ENCODE measurements around the gene SCN10A. TPM values are rescaled to one million over a fixed set of nuclear protein-coding genes. Genes with fewer than 3 reads are reported as not detected.

SCN10A gene
- total RNA-seq, 4 donors from 2014 or later: not detected

- Histone ChIP-seq H3K4me3 (no peak overlapping the region), H3K27ac (no peak overlapping the region), H3K4me1 (no peaks in the 10 kb centered on the region), H3K9me3 (no peaks in the 10 kb centered on the region), H3K36me3 (no peaks in the 10 kb centered on the region), H3K27me3 (no peaks in the 10 kb centered on the region)
- WGBS, 2 donors: 35 to 40% methylated on average over 4 of the region's 4 CpGs
- no peak for DNase-seq (ENCODE audit: low spot score in 2 of 2)
- TF ChIP-seq POLR2A (IDR thresholded peaks at IDR 0.05): no peak
Observed at GRCh38 chr3:38669668-38670067, 146.3 kb downstream of the SCN10A start.

GRCh38 chr3:38662544-38662943 lies 153.5 kb downstream of the SCN10A start:
- H3K9me3 ChIP-seq: peaks cover 0 to 29% (median 2%) of the 10 kb centered on the region in 4 donors
- H3K4me1 ChIP-seq: no peaks in the 10 kb centered on the region
- no peak for TF ChIP-seq CTCF (IDR thresholded peaks at IDR 0.05)
- no peak for TF ChIP-seq POLR2A (IDR thresholded peaks at IDR 0.05)
- H3K4me3 ChIP-seq: no peak overlapping the region
- H3K36me3 ChIP-seq: no peaks in the 10 kb centered on the region
- peaks cover 0 to 11% of the 10 kb centered on the region in 2 donors for H3K27me3 ChIP-seq
- DNase-seq (ENCODE audit: low spot score in 2 of 2): no peak
- H3K27ac ChIP-seq: no peak overlapping the region
- 32 to 54% methylated on average over 4 of the region's 4 CpGs for WGBS, 2 donors

GRCh38 chr3:38658841-38659240 lies 157.2 kb downstream of the SCN10A start:
- WGBS, 2 donors: 31 to 44% methylated on average over 9 of the region's 9 CpGs
- H3K4me1 ChIP-seq: no peaks in the 10 kb centered on the region
- H3K36me3 ChIP-seq: no peaks in the 10 kb centered on the region
- H3K4me3 ChIP-seq: no peak overlapping the region
- H3K9me3 ChIP-seq: peaks cover 0 to 27% (median 2%) of the 10 kb centered on the region in 4 donors
- peaks cover 0 to 26% of the 10 kb centered on the region in 2 donors for H3K27me3 ChIP-seq
- H3K27ac ChIP-seq: no peak overlapping the region
- DNase-seq (ENCODE audit: low spot score in 2 of 2): no peak
- TF ChIP-seq EP300 (IDR thresholded peaks at IDR 0.05) (no peak), POLR2A (IDR thresholded peaks at IDR 0.05) (no peak), CTCF (IDR thresholded peaks at IDR 0.05) (no peak)

GRCh38 chr3:38657369-38657768 lies 158.6 kb downstream of the SCN10A start:
- Histone ChIP-seq H3K27me3 (peaks cover 0 to 26% of the 10 kb centered on the region in 2 donors), H3K9me3 (peaks cover 0 to 12% (median 0%) of the 10 kb centered on the region in 4 donors), H3K27ac (no peak overlapping the region), H3K4me3 (no peak overlapping the region), H3K36me3 (no peaks in the 10 kb centered on the region), H3K4me1 (no peaks in the 10 kb centered on the region)
- DNase-seq (ENCODE audit: low spot score in 2 of 2): no peak
- TF ChIP-seq CTCF (IDR thresholded peaks at IDR 0.05) (no peak), EP300 (IDR thresholded peaks at IDR 0.05) (no peak), POLR2A (IDR thresholded peaks at IDR 0.05) (no peak)
- WGBS, 2 donors: 54 to 58% methylated on average over 5 of the region's 5 CpGs

- no peak overlapping the region for H3K4me3 ChIP-seq
- peaks cover 0 to 33% of the 10 kb centered on the region in 2 donors for H3K27me3 ChIP-seq
- no peaks in the 10 kb centered on the region for H3K9me3 ChIP-seq
- H3K4me1 ChIP-seq: peaks cover 0 to 4% (median 2%) of the 10 kb centered on the region in 4 donors
- no peaks in the 10 kb centered on the region for H3K36me3 ChIP-seq
- TF ChIP-seq CTCF (IDR thresholded peaks at IDR 0.05) (peak in 2 of 5 experiments; percentile 11 to 20), EP300 (IDR thresholded peaks at IDR 0.05) (no peak)
- WGBS, 2 donors: 9 to 18% methylated on average over 7 of the region's 7 CpGs
- H3K27ac ChIP-seq: no peak overlapping the region
- DNase-seq (ENCODE audit: low spot score in 2 of 2): no peak
Observed at GRCh38 chr3:38655708-38656300, 160.2 kb downstream of the SCN10A start.

Measured in tibial nerve (tissue), 4 donors.